GM08714 (cell line): Measurements from ENCODE around the gene TBX2.

Source experiments
- H3K4me3 ChIP-seq: fragments of 200-500 bp; sonication (Bioruptor generic); 2 replicates; pipeline ENCODE4 v1.5.1; 2014; ENCODE audit warnings: mild to moderate bottlenecking, low read length, inconsistent platforms
- ZNF274 ChIP-seq: IDR thresholded peaks from 2 replicates; pipeline ENCODE4 v1.6.1; 2012; ENCODE audit warnings: mild to moderate bottlenecking, low read depth, low read length

TBX2 gene

GRCh38 chr17:61406971-61407911 lies 7.6 kb downstream of the TBX2 start:
- no peak for TF ChIP-seq ZNF274
- H3K4me3 ChIP-seq, result no peak overlapping the region

GRCh38 chr17:61408151-61409041 lies 8.8 kb downstream of the TBX2 start:
- H3K4me3 ChIP-seq, result no peak overlapping the region
- no peak for TF ChIP-seq ZNF274

- peak overlapping the region; percentile 54; the same call in 1 of the 2 replicates for H3K4me3 ChIP-seq
- TF ChIP-seq ZNF274, result no peak
These were observed 9.9 kb downstream of the TBX2 start for GRCh38 chr17:61409301-61410112.

- TF ChIP-seq ZNF274, result no peak
- no peak overlapping the region for H3K4me3 ChIP-seq
These were observed 10.7 kb downstream of the TBX2 start for GRCh38 chr17:61410141-61411010.

GRCh38 chr17:61411011-61411260 lies 11.3 kb downstream of the TBX2 start:
- TF ChIP-seq ZNF274, result no peak
- H3K4me3 ChIP-seq, result no peak overlapping the region

GRCh38 chr17:61411261-61412142 lies 11.9 kb downstream of the TBX2 start:
- TF ChIP-seq ZNF274, result no peak
- H3K4me3 ChIP-seq, result peak overlapping the region; percentile 54; the same call in 1 of the 2 replicates

GRCh38 chr17:61412143-61412859 lies 12.7 kb downstream of the TBX2 start:
- peak overlapping the region; percentile 54; the same call in 1 of the 2 replicates for H3K4me3 ChIP-seq
- TF ChIP-seq ZNF274, result no peak

- peak overlapping the region; percentile 54; the same call in 1 of the 2 replicates for H3K4me3 ChIP-seq
- TF ChIP-seq ZNF274, result no peak
These were observed 13.4 kb downstream of the TBX2 start for GRCh38 chr17:61412860-61413660.

GRCh38 chr17:61413661-61414126 lies 14.1 kb downstream of the TBX2 start:
- no peak overlapping the region for H3K4me3 ChIP-seq
- no peak for TF ChIP-seq ZNF274

- peak; percentile 57 for TF ChIP-seq ZNF274
- no peak overlapping the region for H3K4me3 ChIP-seq
These were observed 14.7 kb downstream of the TBX2 start for GRCh38 chr17:61414141-61414935.
